AG09309 (cell line): Measurements from ENCODE around the gene IRX4.

ENCODE experiments used
- DNase-seq: peaks from one replicate; pipeline ENCODE4 v3.0.0-alpha.2; 2010; ENCODE audit warnings: low read depth
- H3K4me3 ChIP-seq: 2 replicates; pipeline ENCODE4 v1.5.1; 2011; ENCODE audit warnings: mild to moderate bottlenecking, low read depth, low read length, moderate library complexity; ENCODE audit not compliant: control insufficient read depth
- TF ChIP-seq, protein P1 (sequence below): IDR thresholded peaks from 2 replicates; pipeline ENCODE4 v1.5.1; 2011; ENCODE audit warnings: mild to moderate bottlenecking, low read depth, low read length, inconsistent platforms; ENCODE audit not compliant: insufficient read depth, control insufficient read depth; ENCODE audit errors: missing control alignments

IRX4 gene

GRCh38 chr5:1865486-1865885 is 17.2 kb downstream of the IRX4 start:
- no peak overlapping the region for H3K4me3 ChIP-seq
- no peak for DNase-seq
- TF ChIP-seq, protein P1, sequence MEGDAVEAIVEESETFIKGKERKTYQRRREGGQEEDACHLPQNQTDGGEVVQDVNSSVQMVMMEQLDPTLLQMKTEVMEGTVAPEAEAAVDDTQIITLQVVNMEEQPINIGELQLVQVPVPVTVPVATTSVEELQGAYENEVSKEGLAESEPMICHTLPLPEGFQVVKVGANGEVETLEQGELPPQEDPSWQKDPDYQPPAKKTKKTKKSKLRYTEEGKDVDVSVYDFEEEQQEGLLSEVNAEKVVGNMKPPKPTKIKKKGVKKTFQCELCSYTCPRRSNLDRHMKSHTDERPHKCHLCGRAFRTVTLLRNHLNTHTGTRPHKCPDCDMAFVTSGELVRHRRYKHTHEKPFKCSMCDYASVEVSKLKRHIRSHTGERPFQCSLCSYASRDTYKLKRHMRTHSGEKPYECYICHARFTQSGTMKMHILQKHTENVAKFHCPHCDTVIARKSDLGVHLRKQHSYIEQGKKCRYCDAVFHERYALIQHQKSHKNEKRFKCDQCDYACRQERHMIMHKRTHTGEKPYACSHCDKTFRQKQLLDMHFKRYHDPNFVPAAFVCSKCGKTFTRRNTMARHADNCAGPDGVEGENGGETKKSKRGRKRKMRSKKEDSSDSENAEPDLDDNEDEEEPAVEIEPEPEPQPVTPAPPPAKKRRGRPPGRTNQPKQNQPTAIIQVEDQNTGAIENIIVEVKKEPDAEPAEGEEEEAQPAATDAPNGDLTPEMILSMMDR, result no peak

- no peak for DNase-seq
- H3K4me3 ChIP-seq, result no peak overlapping the region
- TF ChIP-seq, protein P1, result no peak
These were observed 17.8 kb downstream of the IRX4 start for GRCh38 chr5:1864896-1865440.

- TF ChIP-seq, protein P1, result no peak
- no peak for DNase-seq
- no peak overlapping the region for H3K4me3 ChIP-seq
These were observed 21.8 kb downstream of the IRX4 start for GRCh38 chr5:1860949-1861348.

- no peak overlapping the region for H3K4me3 ChIP-seq
- no peak for DNase-seq
- TF ChIP-seq, protein P1, result no peak
These were observed 22.6 kb downstream of the IRX4 start for GRCh38 chr5:1860021-1860610.

GRCh38 chr5:1859099-1859498 is 23.6 kb downstream of the IRX4 start:
- H3K4me3 ChIP-seq, result no peak overlapping the region
- TF ChIP-seq, protein P1, result no peak
- no peak for DNase-seq

- no peak for DNase-seq
- TF ChIP-seq, protein P1, result no peak
- no peak overlapping the region for H3K4me3 ChIP-seq
These were observed 24.3 kb downstream of the IRX4 start for GRCh38 chr5:1858436-1858835.
